IMR-90 (cell line): Measurements from ENCODE around the gene ANKRD44. TPM values are rescaled to one million over a fixed set of nuclear protein-coding genes. Genes with fewer than 3 reads are reported as not detected.

Experiments
- ATAC-seq: fragments of 200-7000 bp; cut with Tn5 transposase; 2 replicates; pipeline ENCODE4 v1.9.1; 2020; ENCODE audit warnings: low read depth, mild to moderate bottlenecking, moderate library complexity
- BruUV-seq: library from RNA; stranded (reverse); fragments of 400-500 nt; replicated peaks from 2 replicates; lab custom pipeline; 2021; lab: Mats Ljungman, UMichigan
- CTCF ChIA-PET: fragments of 300-600 bp; formaldehyde crosslinking; extraction: SDS; loops from one replicate; lab custom pipeline; 2021; ENCODE audit warnings: antibody characterized with exemption; lab: Yijun Ruan, JAX
- POLR2A ChIA-PET: fragments of 300-600 bp; sonication (Branson Sonifier 250); formaldehyde crosslinking; loops from one replicate; lab custom pipeline; 2022; ENCODE audit warnings: antibody characterized with exemption; ENCODE audit not compliant: unreplicated experiment; lab: Charles Lee
- DNase-seq: peaks from one replicate; pipeline ENCODE4 v3.0.0; 2013
- H2AFZ ChIP-seq: replicated peaks from 2 replicates; pipeline ENCODE3; 2013; ENCODE audit warnings: low read length, mild to moderate bottlenecking; ENCODE audit not compliant: poor library complexity
- H2AK5ac ChIP-seq: 2 replicates; pipeline ENCODE4 v1.6.1; 2013; ENCODE audit warnings: low read depth, low read length, inconsistent platforms
- H2AK9ac ChIP-seq: replicated peaks from 2 replicates; pipeline ENCODE3; 2013; ENCODE audit warnings: mild to moderate bottlenecking, low read depth, low read length, moderate library complexity; ENCODE audit not compliant: poor library complexity
- H2BK120ac ChIP-seq: 2 replicates; pipeline ENCODE4 v1.6.1; 2013; ENCODE audit warnings: low read depth, low read length, inconsistent platforms
- H2BK15ac ChIP-seq: 3 replicates; pipeline ENCODE4 v1.6.1; 2013; ENCODE audit warnings: low read depth, low read length, inconsistent platforms
- H2BK20ac ChIP-seq: 2 replicates; pipeline ENCODE4 v1.6.1; 2013; ENCODE audit warnings: low read depth, mild to moderate bottlenecking, inconsistent platforms, low read length, moderate library complexity
- H2BK5ac ChIP-seq: 2 replicates; pipeline ENCODE4 v1.6.1; 2013; ENCODE audit warnings: mild to moderate bottlenecking, low read depth, low read length, inconsistent platforms; ENCODE audit not compliant: poor library complexity, severe bottlenecking
- H3K14ac ChIP-seq: replicated peaks from 2 replicates; pipeline ENCODE4 v1.6.1; 2013; ENCODE audit warnings: low read depth, low read length, inconsistent platforms
- H3K18ac ChIP-seq: 2 replicates; pipeline ENCODE4 v1.6.1; 2013; ENCODE audit warnings: low read depth, low read length, control low read depth
- H3K23ac ChIP-seq: 2 replicates; pipeline ENCODE4 v1.6.1; 2013; ENCODE audit warnings: low read depth, low read length, inconsistent platforms
- H3K27ac ChIP-seq: 2 replicates; pipeline ENCODE4 v1.5.1; 2013; ENCODE audit warnings: mild to moderate bottlenecking, control low read depth, low read length; ENCODE audit not compliant: insufficient read depth
- H3K27me3 ChIP-seq: 2 replicates; pipeline ENCODE4 v1.6.1; 2013; ENCODE audit warnings: low read length; ENCODE audit not compliant: control insufficient read depth, insufficient read depth
- H3K36me3 ChIP-seq: 2 replicates; pipeline ENCODE4 v1.6.1; 2013; ENCODE audit warnings: low read length, mixed read lengths; ENCODE audit not compliant: control insufficient read depth, insufficient read depth
- H3K4ac ChIP-seq: 2 replicates; pipeline ENCODE4 v1.6.1; 2013; ENCODE audit warnings: low read depth, low read length, inconsistent platforms
- H3K4me1 ChIP-seq: 2 replicates; pipeline ENCODE4 v1.6.1; 2013; ENCODE audit warnings: low read length, mixed read lengths; ENCODE audit not compliant: control insufficient read depth, insufficient read depth
- H3K4me2 ChIP-seq: 2 replicates; pipeline ENCODE4 v1.6.1; 2013; ENCODE audit warnings: low read depth, mild to moderate bottlenecking, control low read depth, low read length, moderate library complexity
- H3K4me3 ChIP-seq: 2 replicates; pipeline ENCODE4 v1.5.1; 2013; ENCODE audit warnings: low read depth, mild to moderate bottlenecking, control low read depth, low read length, moderate library complexity; ENCODE audit not compliant: insufficient read depth
- H3K56ac ChIP-seq: 2 replicates; pipeline ENCODE4 v1.6.1; 2013; ENCODE audit warnings: low read length, inconsistent platforms; ENCODE audit not compliant: insufficient read depth; ENCODE audit errors: extremely low read depth
- H3K79me1 ChIP-seq, 2 experiments: 2 replicates each; pipeline ENCODE4 v1.6.1; 2013; ENCODE audit warnings: low read length in 2 of 2, inconsistent platforms in 1 of 2, low read depth in 1 of 2
- H3K9ac ChIP-seq: 2 replicates; pipeline ENCODE4 v1.6.1; 2013; ENCODE audit warnings: low read depth, low read length, control low read depth
- H3K9me1 ChIP-seq: 2 replicates; pipeline ENCODE4 v1.6.1; 2013; ENCODE audit warnings: low read length, inconsistent platforms; ENCODE audit not compliant: insufficient read depth
- H3K9me3 ChIP-seq: 2 replicates; pipeline ENCODE4 v1.6.1; 2013; ENCODE audit warnings: low read length; ENCODE audit not compliant: control insufficient read depth, insufficient read depth
- H4K20me1 ChIP-seq: 2 replicates; pipeline ENCODE4 v1.6.1; 2013; ENCODE audit warnings: low read length, inconsistent platforms; ENCODE audit not compliant: insufficient read depth
- H4K5ac ChIP-seq: 2 replicates; pipeline ENCODE4 v1.6.1; 2013; ENCODE audit warnings: mild to moderate bottlenecking, low read depth, low read length, control low read depth
- H4K8ac ChIP-seq, 2 experiments: 2 replicates each; pipeline ENCODE4 v1.6.1; 2013; ENCODE audit warnings: low read depth in 2 of 2, low read length in 2 of 2, control low read depth in 1 of 2, inconsistent platforms in 1 of 2
- H4K91ac ChIP-seq: 2 replicates; pipeline ENCODE4 v1.6.1; 2013; ENCODE audit warnings: low read depth, low read length, inconsistent platforms; ENCODE audit not compliant: insufficient read depth
- RFX5 ChIP-seq: IDR thresholded peaks from 2 replicates; pipeline ENCODE4 v1.8.0; 2012; ENCODE audit warnings: low read depth, mild to moderate bottlenecking, low read length, moderate library complexity
- USF2 ChIP-seq: fragments of 150-350 bp; IDR thresholded peaks from 2 replicates; pipeline ENCODE4 v1.6.1; 2017; ENCODE audit warnings: mild to moderate bottlenecking, antibody characterized with exemption, low read length, low read depth
- WGBS, 2 experiments: methylation state at CpG; one replicate each; pipeline versions ENCODE4 v1.1.5 to v1.1.7; 2013; ENCODE audit warnings: missing lambda C conversion rate in 2 of 2; ENCODE audit not compliant: insufficient read length in 1 of 2; ENCODE audit errors: extremely low coverage in 2 of 2; 5-methylcytosine and 5-hydroxymethylcytosine counted together
- dilution Hi-C: fragments of 300-500 bp; cut with HindIII; formaldehyde crosslinking; loops from one replicate; pipeline ENCODE4 v1.14.3; 2018; ENCODE audit warnings: low sequenced_read_pairs; ENCODE audit not compliant: unreplicated experiment
- in situ Hi-C: fragments of 300-500 bp; cut with MboI; formaldehyde crosslinking; loops from 3 replicates; pipeline ENCODE4 v1.14.3; 2019; ENCODE audit warnings: low sequenced_read_pairs, inconsistent platforms, mixed read lengths
- intact Hi-C: fragments of 100-400 bp; cut with micrococcal nuclease; formaldehyde crosslinking; loops from 2 replicates; pipeline ENCODE4 v1.10.0; 2022
- polyA plus RNA-seq, 3 experiments: library from polyadenylated mRNA; depleted of rRNA; stranded (reverse); fragments of >200 nt; gene quantifications; 2 replicates each; pipeline ENCODE4 v1.2.3, GENCODE V29; 2012; ENCODE audit warnings: low replicate concordance in 1 of 3
- total RNA-seq: library from RNA; depleted of rRNA; stranded (reverse); fragments of >200 nt; gene quantifications from 2 replicates; pipeline ENCODE4 v1.2.3, GENCODE V29; 2012

ANKRD44 gene
- total and polyA plus RNA-seq, 2 of the 4 experiments (the other 2 are of a cell fraction): 5.2 to 15.6 TPM

GRCh38 chr2:197263077-197263476, 47.5 kb downstream of the ANKRD44 start:
- CTCF ChIA-PET: no interaction called here
- dilution Hi-C loops: no loop called here

More at GRCh38 chr2:197263077-197263476, 47.5 kb downstream of the ANKRD44 start:
- Histone ChIP-seq H3K4ac (peak overlapping the region; percentile 58; the same call in 1 of the 2 replicates), H2BK15ac (no peak overlapping the region), H3K27ac (no peak overlapping the region), H2AK9ac (no peak overlapping the region), H2AFZ (no peak overlapping the region), H3K18ac (no peak overlapping the region), H3K36me3 (no peaks in the 10 kb centered on the region), H3K9me3 (no peaks in the 10 kb centered on the region), H3K14ac (no peak overlapping the region), H2BK120ac (no peak overlapping the region), H3K4me3 (no peak overlapping the region), H3K9me1 (no peaks in the 10 kb centered on the region), H3K27me3 (no peaks in the 10 kb centered on the region), H4K8ac (no peak overlapping the region), H3K4me1 (peaks cover 10% of the 10 kb centered on the region), H3K4me2 (no peak overlapping the region), H3K23ac (no peak overlapping the region), H4K20me1 (no peaks in the 10 kb centered on the region; the same call in 1 of the 2 replicates), H3K79me1 (peaks cover 2 to 7% of the 10 kb centered on the region in 2 experiments; a peak in 1 of 4 replicates), H2AK5ac (peak overlapping the region; percentile 64; the same call in 1 of the 2 replicates), H2BK5ac (no peak overlapping the region), H4K5ac (no peak overlapping the region), H4K91ac (no peak overlapping the region), H3K56ac (no peak overlapping the region), H3K9ac (no peak overlapping the region), H2BK20ac (no peak overlapping the region)
- TF ChIP-seq USF2 (no peak), RFX5 (no peak)
- in situ Hi-C loops (no loop called here), intact Hi-C loops (loop anchor here (1.0 kb wide), 1 partner anchor 38 kb away; no protein-coding TSS in a partner anchor)
- BruUV-seq: no TSS peak
- ATAC-seq (no peak), DNase-seq (no peak)
- POLR2A ChIA-PET: no interaction called here
- WGBS, 2 experiments: 95% methylated on average over 7 of the region's 9 CpGs; no CpG with 5 or more reads in 1 of the 2 experiments
